Vagina (tissue), 2 donors: ENCODE data around the gene LYL1. TPM values are rescaled to one million over a fixed set of nuclear protein-coding genes. Genes with fewer than 3 reads are reported as not detected.

Experiments used
- DNase-seq, 2 donors: peaks; one replicate each; pipeline ENCODE4 v3.0.0-alpha.2; 2017; ENCODE audit errors: extremely low spot score in 2 of 2
- H3K27ac ChIP-seq: fragments of 200-600 bp; sonication (generic); one replicate; pipeline ENCODE4 v1.5.1; 2019
- H3K27me3 ChIP-seq: fragments of 200-600 bp; sonication (generic); one replicate; pipeline ENCODE4 v1.5.1; 2019
- H3K36me3 ChIP-seq, 2 donors: fragments of 200-600 bp; sonication (generic); one replicate each; pipeline ENCODE4 v1.5.1; 2017 to 2019
- H3K4me1 ChIP-seq: fragments of 200-600 bp; sonication (generic); one replicate; pipeline ENCODE4 v1.5.1; 2019
- H3K4me3 ChIP-seq, 2 donors: fragments of 200-600 bp; sonication (generic); 1 replicate in 1 of 2; 2 replicates in 1 of 2; pipeline ENCODE4 v1.5.1; 2016 to 2019
- H3K9me3 ChIP-seq: fragments of 200-600 bp; sonication (generic); one replicate; pipeline ENCODE4 v1.5.1; 2019
- POLR2A ChIP-seq, 2 donors: fragments of 450-650 bp; IDR thresholded peaks; one replicate each; pipeline ENCODE4 v1.6.1; 2017; ENCODE audit warnings: antibody characterized with exemption in 2 of 2, mild to moderate bottlenecking in 2 of 2, moderate library complexity in 2 of 2
- POLR2AphosphoS5 ChIP-seq, 2 donors: sonication (generic); formaldehyde crosslinking; IDR thresholded peaks; one replicate each; pipeline ENCODE4 v1.9.0; 2017; ENCODE audit warnings: antibody characterized with exemption in 2 of 2, mild to moderate bottlenecking in 2 of 2, low read depth in 1 of 2; ENCODE audit not compliant: insufficient read depth in 1 of 2
- intact Hi-C: fragments of 100-400 bp; cut with DNase I; formaldehyde crosslinking; loops from one replicate; pipeline ENCODE4 v1.15.1; 2023
- total RNA-seq: library from RNA; depleted of rRNA; stranded (reverse); fragments of >200 nt; gene quantifications from one replicate; pipeline ENCODE4 v1.2.3, GENCODE V29; 2016
- TF ChIP-seq, protein P1 (sequence below), 3 experiments: fragments of 450-650 bp in 2 of 3; fragments of 200-600 bp in 1 of 3; sonication (generic) in 1 of 3; IDR thresholded peaks; one replicate each; pipeline ENCODE4 v1.5.1; 2017 to 2019; ENCODE audit warnings: antibody characterized with exemption in 3 of 3, mild to moderate bottlenecking in 2 of 3, moderate library complexity in 2 of 3

Gene LYL1
- total RNA-seq, 1 donor from 2014 or later: 11.5 TPM

DNA sequence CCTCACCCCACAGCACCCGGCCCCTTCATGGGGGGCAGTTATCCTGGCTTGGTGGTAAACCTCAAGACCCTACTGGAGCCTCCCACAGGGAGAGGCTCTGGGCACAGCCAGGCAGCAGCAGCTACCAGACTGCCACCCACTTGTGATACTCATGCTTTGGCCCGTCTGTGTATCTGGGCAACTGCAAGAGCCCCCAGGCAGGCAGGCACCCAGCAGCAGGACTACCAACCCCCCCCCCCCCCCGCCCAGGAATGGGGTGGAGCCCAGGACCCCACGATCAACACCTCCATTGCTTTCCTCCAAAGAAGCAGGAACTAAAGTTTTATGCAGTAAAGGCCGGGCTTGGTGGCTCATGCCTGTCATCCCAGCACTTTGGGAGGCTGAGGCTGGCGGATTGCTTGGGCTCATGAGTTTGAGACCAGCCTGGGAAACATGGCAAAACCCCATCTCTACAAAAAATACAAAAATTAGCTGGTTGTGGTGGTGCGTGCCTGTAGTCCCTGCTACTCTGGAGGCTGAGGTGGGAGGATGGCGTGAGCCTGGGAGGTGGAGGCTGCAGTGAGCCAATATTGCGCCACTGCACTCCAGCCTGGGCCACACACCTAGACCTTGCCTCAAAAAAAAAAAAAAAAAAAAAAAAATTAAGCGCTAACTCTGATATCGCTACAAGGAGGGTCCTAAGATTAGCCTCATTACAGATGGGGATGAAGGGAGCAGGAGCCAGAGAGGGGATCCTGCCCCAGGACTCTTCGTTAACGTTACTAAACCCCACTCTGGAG lies 1.1 kb upstream of the LYL1 start:
- Histone ChIP-seq H3K4me3 (peak overlapping the region in 1 of 2 donors; percentile 18), H3K27ac (peak overlapping the region; percentile 77), H3K27me3 (no peaks in the 10 kb centered on the region), H3K4me1 (peaks cover 50% of the 10 kb centered on the region), H3K36me3 (peaks cover 0 to 3% of the 10 kb centered on the region in 2 donors), H3K9me3 (no peaks in the 10 kb centered on the region)
- peak in 1 of 2 donors; percentile 87 for DNase-seq
- no peak for TF ChIP-seq POLR2A (IDR thresholded peaks at IDR 0.05)
- TF ChIP-seq POLR2AphosphoS5 (IDR thresholded peaks at IDR 0.05; ENCODE audit: insufficient read depth in 1 of 2, low read depth in 1 of 2): no peak
- TF ChIP-seq, protein P1, sequence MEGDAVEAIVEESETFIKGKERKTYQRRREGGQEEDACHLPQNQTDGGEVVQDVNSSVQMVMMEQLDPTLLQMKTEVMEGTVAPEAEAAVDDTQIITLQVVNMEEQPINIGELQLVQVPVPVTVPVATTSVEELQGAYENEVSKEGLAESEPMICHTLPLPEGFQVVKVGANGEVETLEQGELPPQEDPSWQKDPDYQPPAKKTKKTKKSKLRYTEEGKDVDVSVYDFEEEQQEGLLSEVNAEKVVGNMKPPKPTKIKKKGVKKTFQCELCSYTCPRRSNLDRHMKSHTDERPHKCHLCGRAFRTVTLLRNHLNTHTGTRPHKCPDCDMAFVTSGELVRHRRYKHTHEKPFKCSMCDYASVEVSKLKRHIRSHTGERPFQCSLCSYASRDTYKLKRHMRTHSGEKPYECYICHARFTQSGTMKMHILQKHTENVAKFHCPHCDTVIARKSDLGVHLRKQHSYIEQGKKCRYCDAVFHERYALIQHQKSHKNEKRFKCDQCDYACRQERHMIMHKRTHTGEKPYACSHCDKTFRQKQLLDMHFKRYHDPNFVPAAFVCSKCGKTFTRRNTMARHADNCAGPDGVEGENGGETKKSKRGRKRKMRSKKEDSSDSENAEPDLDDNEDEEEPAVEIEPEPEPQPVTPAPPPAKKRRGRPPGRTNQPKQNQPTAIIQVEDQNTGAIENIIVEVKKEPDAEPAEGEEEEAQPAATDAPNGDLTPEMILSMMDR (IDR thresholded peaks at IDR 0.05): no peak
- intact Hi-C loops: loop anchor here (5.0 kb wide), 1 partner anchor 49 kb away; the partner anchor contains the start of genes IER2 and STX10

DNA sequence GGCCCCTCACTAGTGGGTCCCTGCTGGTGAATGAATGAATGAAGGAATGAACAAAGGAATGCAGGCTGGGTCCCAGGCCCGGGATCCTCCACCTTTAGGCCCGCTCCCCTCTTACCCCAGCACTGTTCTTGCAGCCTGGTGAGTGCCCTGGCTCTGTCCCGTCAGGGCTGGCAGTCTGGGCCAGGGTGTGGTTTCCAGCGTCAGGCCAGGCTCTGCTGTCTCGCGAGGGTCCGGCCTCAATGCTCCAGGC lies 317 bp downstream of the LYL1 start:
- TF ChIP-seq, protein P1 (IDR thresholded peaks at IDR 0.05): no peak
- TF ChIP-seq POLR2A (IDR thresholded peaks at IDR 0.05) (no peak), POLR2AphosphoS5 (IDR thresholded peaks at IDR 0.05; ENCODE audit: insufficient read depth in 1 of 2, low read depth in 1 of 2) (no peak)
- Histone ChIP-seq H3K4me3 (peak overlapping the region; percentile 42 to 46), H3K4me1 (peaks cover 63% of the 10 kb centered on the region), H3K27ac (peak overlapping the region; percentile 77), H3K36me3 (no peaks in the 10 kb centered on the region), H3K27me3 (no peaks in the 10 kb centered on the region), H3K9me3 (no peaks in the 10 kb centered on the region)
- intact Hi-C loops: loop anchor here (5.0 kb wide), 1 partner anchor 50 kb away; the partner anchor contains the start of genes IER2 and STX10
- no peak for DNase-seq

DNA sequence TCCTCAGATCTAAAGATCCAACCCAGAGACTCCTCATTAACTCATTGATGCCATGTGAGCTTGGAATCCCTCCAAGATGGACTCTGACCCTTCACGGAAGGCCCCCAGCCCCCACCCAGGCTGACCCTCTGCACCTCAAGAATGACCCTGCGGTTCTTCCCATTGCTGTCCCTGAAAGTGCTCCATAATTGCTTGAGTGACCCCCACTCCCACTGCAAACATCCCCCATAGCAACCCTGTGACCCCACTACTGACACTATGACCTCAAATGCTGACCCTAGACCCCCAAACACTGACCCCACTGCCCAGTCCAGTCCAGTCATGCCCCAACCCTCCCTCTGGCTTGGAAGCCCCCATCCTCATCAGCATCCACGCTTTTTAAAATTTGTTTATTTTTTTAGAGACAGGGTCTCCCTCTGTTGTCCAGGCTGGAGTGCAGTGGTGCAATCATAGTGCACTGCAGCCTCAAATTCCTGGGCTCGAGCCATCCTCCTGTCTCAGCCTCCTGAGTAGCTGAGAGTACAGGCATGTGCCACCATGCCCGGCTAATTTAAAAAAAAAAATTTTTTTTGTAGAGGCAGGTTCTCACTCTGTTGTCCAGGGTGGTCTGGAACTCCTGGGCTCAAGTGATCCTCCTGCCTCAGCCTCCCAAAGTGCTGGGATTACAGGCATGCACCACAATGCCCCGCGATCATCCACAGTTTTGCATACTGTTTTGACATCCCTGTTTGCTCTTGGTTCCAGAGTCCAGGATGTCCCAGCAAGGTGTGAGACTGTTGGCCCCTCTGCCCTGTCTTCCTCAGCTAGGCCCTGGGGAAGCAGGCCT lies 855 bp downstream of the LYL1 start:
- no peaks in the 10 kb centered on the region for H3K27me3 ChIP-seq
- TF ChIP-seq POLR2A (IDR thresholded peaks at IDR 0.05) (no peak), POLR2AphosphoS5 (IDR thresholded peaks at IDR 0.05; ENCODE audit: insufficient read depth in 1 of 2, low read depth in 1 of 2) (no peak)
- TF ChIP-seq, protein P1 (IDR thresholded peaks at IDR 0.05): no peak
- no peaks in the 10 kb centered on the region for H3K36me3 ChIP-seq
- peaks cover 64% of the 10 kb centered on the region for H3K4me1 ChIP-seq
- peak overlapping the region; percentile 77 for H3K27ac ChIP-seq
- intact Hi-C loops: loop anchor here (5.0 kb wide), 1 partner anchor 50 kb away; the partner anchor contains the start of genes IER2 and STX10
- H3K9me3 ChIP-seq: no peaks in the 10 kb centered on the region
- H3K4me3 ChIP-seq: peak overlapping the region; percentile 42 to 46
- no peak for DNase-seq

DNA sequence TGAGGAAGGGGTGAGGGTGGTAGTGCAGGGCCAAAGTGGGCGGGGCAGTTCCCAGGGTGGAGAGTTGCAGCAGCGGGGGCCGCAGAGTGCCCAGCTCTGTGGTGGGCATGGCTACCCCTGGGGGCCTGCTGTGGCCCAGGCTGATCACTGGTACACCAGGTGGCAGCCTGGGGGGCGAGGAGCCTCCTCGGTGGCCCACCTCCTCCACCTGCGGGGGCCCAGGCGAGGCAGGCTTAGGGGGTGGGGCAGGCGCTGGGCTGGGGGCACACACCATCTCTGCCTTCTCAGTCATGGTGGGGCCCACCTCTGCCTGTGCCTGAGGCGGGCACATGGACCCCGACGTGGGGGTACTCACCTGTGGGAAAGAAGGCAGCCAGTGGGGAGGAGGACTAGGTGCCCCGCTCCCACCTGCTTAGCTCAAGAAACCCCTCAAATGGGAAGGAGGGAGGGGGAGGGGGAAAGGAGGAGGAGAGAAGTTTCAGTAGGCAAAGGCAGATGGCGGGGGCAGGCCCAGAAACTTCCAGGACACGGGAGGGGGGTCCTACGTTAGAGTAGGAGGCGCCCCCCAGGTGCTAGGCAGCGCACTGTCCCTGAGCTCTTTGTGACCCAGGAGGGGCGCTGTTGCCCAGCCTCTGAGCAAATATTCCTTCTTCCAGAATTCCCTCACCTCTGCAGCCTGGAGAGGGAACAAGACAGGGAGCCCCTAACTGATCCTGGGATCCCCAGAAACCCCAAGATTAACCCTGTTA lies 1.6 kb downstream of the LYL1 start:
- Histone ChIP-seq H3K4me3 (peak overlapping the region; percentile 42 to 46), H3K27ac (peak overlapping the region; percentile 25)

More for the DNA sequence above, 1.6 kb downstream of the LYL1 start:
- TF ChIP-seq POLR2AphosphoS5 (IDR thresholded peaks at IDR 0.05; ENCODE audit: insufficient read depth in 1 of 2, low read depth in 1 of 2) (no peak), POLR2A (IDR thresholded peaks at IDR 0.05) (no peak)
- TF ChIP-seq, protein P1 (IDR thresholded peaks at IDR 0.05): no peak
- H3K27me3 ChIP-seq: no peaks in the 10 kb centered on the region
- DNase-seq: no peak
- intact Hi-C loops: loop anchor here (5.0 kb wide), 1 partner anchor 51 kb away; the partner anchor contains the start of genes IER2 and STX10
- no peaks in the 10 kb centered on the region for H3K9me3 ChIP-seq
- peaks cover 71% of the 10 kb centered on the region for H3K4me1 ChIP-seq
- H3K36me3 ChIP-seq: no peaks in the 10 kb centered on the region
